Midbrain (tissue), 1 donor: ENCODE results near the gene ABHD6.
A peak's percentile ranks its signal among the peaks of the same experiment; 100 is the strongest.
"Not testable (repeated sequence)": the region's sequence is repeated elsewhere in the genome, so short reads cannot be mapped to it uniquely, and the experiment has no call there.

Experiments
- DNase-seq: peaks from one replicate; lab custom pipeline; 2025; lab: John Stamatoyannopoulos, UW

ABHD6 gene

GRCh38 chr3:58242860-58243259, 5.3 kb downstream of the ABHD6 start:
- DNase-seq: not testable (repeated sequence)

GRCh38 chr3:58243976-58244585, 6.5 kb downstream of the ABHD6 start:
- no peak for DNase-seq

GRCh38 chr3:58246148-58247047, 8.8 kb downstream of the ABHD6 start:
- no peak for DNase-seq

GRCh38 chr3:58249358-58250092, 11.9 kb downstream of the ABHD6 start:
- no peak for DNase-seq

- no peak for DNase-seq
Observed at GRCh38 chr3:58250093-58250707, 12.6 kb downstream of the ABHD6 start.

GRCh38 chr3:58251631-58252035, 14.0 kb downstream of the ABHD6 start:
- DNase-seq: no peak

GRCh38 chr3:58254144-58254543, 16.6 kb downstream of the ABHD6 start:
- no peak for DNase-seq

GRCh38 chr3:58256061-58256460, 18.5 kb downstream of the ABHD6 start:
- DNase-seq: no peak

- no peak for DNase-seq
Observed at GRCh38 chr3:58256511-58256910, 18.9 kb downstream of the ABHD6 start.

GRCh38 chr3:58258392-58259055, 20.9 kb downstream of the ABHD6 start:
- DNase-seq: no peak

- DNase-seq: peak; percentile 25
Observed at GRCh38 chr3:58260261-58260731, 22.7 kb downstream of the ABHD6 start.

- no peak for DNase-seq
Observed at GRCh38 chr3:58260733-58261132, 23.1 kb downstream of the ABHD6 start.

- no peak for DNase-seq
Observed at GRCh38 chr3:58261954-58262666, 24.5 kb downstream of the ABHD6 start.

- DNase-seq: no peak
Observed at GRCh38 chr3:58266577-58266976, 29.0 kb downstream of the ABHD6 start.

- DNase-seq: not testable (repeated sequence)
Observed at GRCh38 chr3:58267543-58267942, 30.0 kb downstream of the ABHD6 start.

GRCh38 chr3:58269356-58269755, 31.8 kb downstream of the ABHD6 start:
- DNase-seq: no peak

GRCh38 chr3:58270485-58270884, 32.9 kb downstream of the ABHD6 start:
- no peak for DNase-seq

GRCh38 chr3:58271901-58272501, 34.4 kb downstream of the ABHD6 start:
- DNase-seq: no peak

GRCh38 chr3:58272891-58273290, 35.3 kb downstream of the ABHD6 start:
- DNase-seq: no peak

- not testable (repeated sequence) for DNase-seq
Observed at GRCh38 chr3:58273362-58273761, 35.8 kb downstream of the ABHD6 start.
